Panc1 (cell line): Measurements from ENCODE around the gene CACNA1C.

Source experiments
- CTCF ChIP-seq: fragments of 450-650 bp; IDR thresholded peaks from 2 replicates; pipeline ENCODE4 v1.5.1; 2017; ENCODE audit warnings: mild to moderate bottlenecking
- POLR2AphosphoS5 ChIP-seq: IDR thresholded peaks from 2 replicates; pipeline ENCODE4 v1.6.1; 2012; ENCODE audit warnings: mild to moderate bottlenecking, low read depth, low read length, moderate library complexity
- REST ChIP-seq, 2 experiments: IDR thresholded peaks; 2 replicates each; pipeline ENCODE4 v1.6.1; 2011 to 2012; ENCODE audit warnings: low read depth in 2 of 2, control low read depth in 1 of 2, low read length in 1 of 2, mild to moderate bottlenecking in 1 of 2, moderate library complexity in 1 of 2; ENCODE audit not compliant: insufficient read depth in 1 of 2
- SIN3A ChIP-seq: IDR thresholded peaks from 2 replicates; pipeline ENCODE4 v1.6.1; 2012; ENCODE audit warnings: low read depth, mild to moderate bottlenecking, low read length, moderate library complexity, borderline replicate concordance; ENCODE audit not compliant: insufficient read depth
- TCF7L2 ChIP-seq: IDR thresholded peaks from 2 replicates; pipeline ENCODE4 v1.6.1; 2011; ENCODE audit warnings: mild to moderate bottlenecking, low read depth, low read length, inconsistent platforms

- TF ChIP-seq CTCF (no peak), TCF7L2 (no peak), POLR2AphosphoS5 (no peak), REST (IDR thresholded peaks at IDR 0.05; ENCODE audit: insufficient read depth in 1 of 2, low read depth in 2 of 2, low read length in 1 of 2) (no peak), SIN3A (no peak)
These were observed 244.2 kb downstream of the CACNA1C start for GRCh38 chr12:2297004-2297403.
